HepG2 (cell line): ENCODE data around the gene PWWP2A. TPM values are rescaled to one million over a fixed set of nuclear protein-coding genes. Genes with fewer than 3 reads are reported as not detected.

Source experiments
- ATAC-seq: fragments of 200-7000 bp; cut with Tn5 transposase; 3 replicates; pipeline ENCODE4 v1.9.1; 2020; ENCODE audit warnings: mild to moderate bottlenecking, moderate library complexity
- BruUV-seq: library from RNA; stranded (reverse); fragments of 400-500 nt; replicated peaks from 2 replicates; lab custom pipeline; 2021; lab: Mats Ljungman, UMichigan
- CTCF ChIA-PET: fragments of 300-600 bp; formaldehyde crosslinking; extraction: SDS; loops from one replicate; lab custom pipeline; 2021; ENCODE audit warnings: low total read pairs, inconsistent platforms, low intra/inter-chr PET ratio; lab: Yijun Ruan, JAX
- POLR2A ChIA-PET: fragments of 350-600 bp; sonication (Branson Sonifier 250); formaldehyde crosslinking; loops from one replicate; lab custom pipeline; 2020; ENCODE audit warnings: antibody characterized with exemption, inconsistent platforms; lab: Yijun Ruan, JAX
- DNase-seq: peaks from one replicate; pipeline ENCODE4 v3.0.0-alpha.2; 2015; ENCODE audit warnings: low spot score
- FAIRE-seq: peaks from 3 replicates; lab custom pipeline; 2011; peaks lifted over from hg19 to GRCh38; lab: Jason Lieb, UNC
- H2AFZ ChIP-seq: one replicate; pipeline ENCODE4 v1.6.1; 2011; ENCODE audit warnings: low read length, inconsistent platforms
- H3K27ac ChIP-seq: fragments of 300-600 bp; 3 replicates; pipeline ENCODE4 v1.8.0; 2011; ENCODE audit warnings: mixed run types, mild to moderate bottlenecking, mixed read lengths, low read length, inconsistent platforms; ENCODE audit not compliant: insufficient read depth; ENCODE audit errors: extremely low read length
- H3K27me3 ChIP-seq, 2 experiments: fragments of 200-600 bp in 1 of 2; 2 replicates in 1 of 2; 3 replicates in 1 of 2; pipeline versions ENCODE4 v1.6.0 to v1.8.0; 2011; ENCODE audit warnings: low read length in 2 of 2, mild to moderate bottlenecking in 2 of 2, moderate library complexity in 2 of 2, inconsistent platforms in 1 of 2; ENCODE audit not compliant: insufficient read depth in 2 of 2, control insufficient read depth in 1 of 2
- H3K36me3 ChIP-seq, 2 experiments: fragments of 200-600 bp in 1 of 2; replicated peaks in 1 of 2; 2 replicates in 1 of 2; 3 replicates in 1 of 2; pipeline versions ENCODE4 v1.5.1 to v1.8.0; 2011; ENCODE audit warnings: low read length in 2 of 2, inconsistent platforms in 1 of 2; ENCODE audit not compliant: insufficient read depth in 2 of 2, control insufficient read depth in 1 of 2
- H3K4me1 ChIP-seq: 2 replicates; pipeline ENCODE4 v1.5.1; 2012; ENCODE audit warnings: low read length, inconsistent platforms; ENCODE audit not compliant: insufficient read depth
- H3K4me2 ChIP-seq: 2 replicates; pipeline ENCODE4 v1.6.0; 2011; ENCODE audit warnings: low read depth, low read length, inconsistent platforms
- H3K4me3 ChIP-seq, 3 experiments: fragments of 200-600 bp in 1 of 3; sonication (generic), shearing (Covaris generic) in 1 of 3; replicated peaks in 1 of 3; 2 replicates each; pipeline ENCODE4 v1.5.1; 2011 to 2016; ENCODE audit warnings: low read length in 3 of 3, inconsistent platforms in 2 of 3, low read depth in 2 of 3, mild to moderate bottlenecking in 2 of 3, control low read depth in 1 of 3, mixed read lengths in 1 of 3; ENCODE audit not compliant: insufficient read depth in 1 of 3
- H3K79me2 ChIP-seq: one replicate; pipeline ENCODE4 v1.6.1; 2011; ENCODE audit warnings: low read length, inconsistent platforms; ENCODE audit not compliant: insufficient read depth
- H3K9ac ChIP-seq: 2 replicates; pipeline ENCODE4 v1.6.0; 2011; ENCODE audit warnings: mild to moderate bottlenecking, low read depth, low read length, inconsistent platforms; ENCODE audit not compliant: insufficient read depth
- H3K9me3 ChIP-seq: 2 replicates; pipeline ENCODE4 v1.5.1; 2012; ENCODE audit warnings: mild to moderate bottlenecking, low read length
- H4K20me1 ChIP-seq: 2 replicates; pipeline ENCODE4 v1.6.0; 2011; ENCODE audit warnings: inconsistent platforms, mild to moderate bottlenecking, low read length, moderate library complexity; ENCODE audit not compliant: insufficient read depth
- DNMT1 ChIP-seq: sonication (generic); formaldehyde crosslinking; IDR thresholded peaks from 2 replicates; pipeline ENCODE4 v1.5.1; 2020; ENCODE audit warnings: mild to moderate bottlenecking, missing genetic modification reagents
- NFYB ChIP-seq: sonication (generic); formaldehyde crosslinking; IDR thresholded peaks from 2 replicates; pipeline ENCODE4 v1.4.0; 2020; ENCODE audit warnings: missing genetic modification reagents
- RBM22 ChIP-seq: fragments of 200-400 bp; formaldehyde crosslinking; optimal IDR thresholded peaks from 2 replicates; pipeline ENCODE3; 2017; ENCODE audit warnings: mild to moderate bottlenecking, low read length, moderate library complexity
- SETDB1 ChIP-seq: sonication (generic); formaldehyde crosslinking; IDR thresholded peaks from 2 replicates; pipeline ENCODE4 v1.5.1; 2020; ENCODE audit warnings: missing genetic modification reagents, mild to moderate bottlenecking, borderline replicate concordance
- ZFP1 ChIP-seq: IDR thresholded peaks from 2 replicates; pipeline ENCODE4 v1.6.1; 2016
- ZFY ChIP-seq: sonication (generic); formaldehyde crosslinking; IDR thresholded peaks from 2 replicates; pipeline ENCODE4 v1.4.0; 2020; ENCODE audit warnings: missing genetic modification reagents
- ZNF264 ChIP-seq: sonication (generic); formaldehyde crosslinking; IDR thresholded peaks from 2 replicates; pipeline ENCODE4 v1.4.0; 2020; ENCODE audit warnings: missing genetic modification reagents
- ZNF484 ChIP-seq: sonication (generic); formaldehyde crosslinking; IDR thresholded peaks from 2 replicates; pipeline ENCODE4 v1.5.1; 2020; ENCODE audit warnings: mild to moderate bottlenecking, low read depth, missing genetic modification reagents, borderline replicate concordance
- ZNF569 ChIP-seq: sonication (generic); formaldehyde crosslinking; IDR thresholded peaks from 2 replicates; pipeline ENCODE4 v1.5.0; 2020; ENCODE audit warnings: mild to moderate bottlenecking, missing genetic modification reagents, moderate library complexity, borderline replicate concordance
- WGBS: methylation state at CpG from one replicate; pipeline ENCODE4 v1.1.6; 2017; ENCODE audit warnings: low lambda C conversion rate; 5-methylcytosine and 5-hydroxymethylcytosine counted together
- in situ Hi-C: cut with HindIII; loops from 2 replicates; pipeline ENCODE4 v1.10.0; 2017; ENCODE audit warnings: low pct_unique_long_range_greater_than_20kb; ENCODE audit not compliant: extremely low pct_ligation_motif_present
- intact Hi-C: fragments of 100-400 bp; cut with micrococcal nuclease; formaldehyde crosslinking; loops from one replicate; pipeline ENCODE4 v1.10.0; 2022; ENCODE audit not compliant: unreplicated experiment
- polyA plus RNA-seq, 8 experiments: library from polyadenylated mRNA; depleted of rRNA in 3 of 8; stranded (reverse) in 7 of 8; unstranded in 1 of 8; fragments of >200 nt; fragmentation: Illumina TruSeq in 4 of 8; extraction: Trizol in 4 of 8; gene quantifications; 2 replicates each; pipeline versions ENCODE4 v1.2.1 to v1.2.3, GENCODE V29; 2011 to 2016; ENCODE audit warnings: low read depth in 4 of 8, missing spikeins in 1 of 8, mixed read lengths in 1 of 8; ENCODE audit not compliant: insufficient read depth in 1 of 8
- total RNA-seq, 5 experiments: library from RNA; depleted of rRNA; stranded (reverse); fragments of >200 nt; fragmentation: Illumina TruSeq; extraction: Trizol; gene quantifications; 2 replicates each; pipeline ENCODE4 v1.2.3, GENCODE V29; 2016; ENCODE audit warnings: low read depth in 1 of 5
- TF ChIP-seq, protein P1 (sequence below): sonication (generic); formaldehyde crosslinking; IDR thresholded peaks from 2 replicates; pipeline ENCODE4 v1.4.0; 2020; ENCODE audit warnings: missing genetic modification reagents, mild to moderate bottlenecking, borderline replicate concordance
- TF ChIP-seq, protein P2 (sequence below): sonication (generic); formaldehyde crosslinking; IDR thresholded peaks from 2 replicates; pipeline ENCODE4 v1.4.0; 2020; ENCODE audit warnings: missing genetic modification reagents
- TF ChIP-seq, protein P3 (sequence below): sonication (generic); formaldehyde crosslinking; IDR thresholded peaks from 2 replicates; pipeline ENCODE4 v1.8.1; 2023; ENCODE audit warnings: mild to moderate bottlenecking, missing genetic modification reagents

The PWWP2A gene
- total and polyA plus RNA-seq, 2 of the 13 experiments (the other 11 are each of a cell fraction or from before 2014, with no cell fraction given): 7.3 to 16.9 TPM

DNA sequence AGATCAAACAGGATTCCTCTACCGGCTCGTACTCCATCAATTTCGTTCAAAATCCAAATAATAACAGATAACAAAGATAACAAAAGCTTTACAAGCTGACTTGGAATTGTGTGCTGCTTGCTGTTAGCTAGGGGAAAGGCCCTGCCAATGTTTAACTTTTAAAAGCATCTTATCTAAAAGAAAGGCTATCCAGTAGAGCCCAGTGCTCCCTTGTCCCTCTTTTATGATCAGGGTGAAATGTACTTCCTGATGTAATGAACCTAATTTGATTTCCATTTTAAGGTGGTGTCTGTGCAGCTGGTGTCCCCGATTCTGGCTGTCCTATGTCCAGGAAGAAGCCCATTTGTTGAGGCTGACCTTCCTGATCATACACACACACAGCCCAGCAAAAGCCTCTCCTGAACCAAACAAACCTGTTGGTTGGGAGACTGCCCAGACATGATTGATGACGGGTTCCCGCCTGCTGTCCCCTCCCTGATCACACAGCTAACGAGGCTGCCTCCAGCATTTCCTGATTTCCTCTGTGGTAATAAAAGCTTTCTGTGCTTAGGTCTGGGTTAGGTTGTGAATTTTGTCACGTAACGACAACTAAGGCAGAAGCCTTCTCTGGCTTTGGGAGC lies 54.1 kb downstream of the PWWP2A start:
- Histone ChIP-seq H4K20me1 (no peaks in the 10 kb centered on the region), H3K4me2 (no peak overlapping the region), H3K4me3 (no peak overlapping the region), H3K27me3 (no peaks in the 10 kb centered on the region)
- CTCF ChIA-PET: no interaction called here
- TF ChIP-seq NFYB (no peak), RBM22 (peak; percentile 47)
- TF ChIP-seq, all 625 proteins: peak for 1
- no peak overlapping the region for H3K9ac ChIP-seq
- TSS peak; percentile 52 for BruUV-seq
- DNase-seq: no peak
- H3K9me3 ChIP-seq: no peaks in the 10 kb centered on the region
- POLR2A ChIA-PET: no interaction called here
- in situ Hi-C loops (no loop called here), intact Hi-C loops (no loop called here)
- no peak overlapping the region for H2AFZ ChIP-seq
- peaks cover 13 to 38% of the 10 kb centered on the region in 2 experiments; a peak in 4 of 5 replicates for H3K36me3 ChIP-seq
- no peak for ATAC-seq
- no peak for FAIRE-seq
- H3K27ac ChIP-seq: no peak overlapping the region
- no peaks in the 10 kb centered on the region for H3K4me1 ChIP-seq
- 94% methylated on average over 9 of the region's 9 CpGs for WGBS
- H3K79me2 ChIP-seq: no peaks in the 10 kb centered on the region

DNA sequence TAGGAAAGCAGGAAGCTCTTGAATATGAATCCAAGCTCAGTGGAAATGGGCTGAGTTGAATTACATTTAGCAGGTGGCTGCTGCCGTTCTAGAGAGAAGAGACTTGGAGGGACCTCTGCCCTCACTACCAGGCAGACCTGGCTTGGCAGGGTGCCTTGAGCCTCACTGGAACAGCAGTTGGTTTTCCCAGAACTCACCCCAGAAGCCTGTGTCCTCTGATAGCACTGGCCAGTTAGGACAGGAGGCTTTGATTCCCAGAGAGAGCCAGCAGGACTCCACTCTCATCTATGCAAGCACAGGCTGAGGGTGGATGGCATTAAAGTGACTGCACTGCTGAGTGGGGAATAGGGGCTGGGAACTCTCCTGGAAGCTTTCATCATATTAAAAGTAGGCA lies 54.8 kb downstream of the PWWP2A start:
- no peak for ATAC-seq
- intact Hi-C loops: no loop called here
- Histone ChIP-seq H3K9me3 (no peaks in the 10 kb centered on the region), H3K4me1 (no peaks in the 10 kb centered on the region), H3K9ac (no peak overlapping the region), H4K20me1 (no peaks in the 10 kb centered on the region), H3K4me3 (no peak overlapping the region), H2AFZ (no peak overlapping the region), H3K36me3 (peaks cover 14 to 44% of the 10 kb centered on the region in 2 experiments; a peak in 4 of 5 replicates), H3K27me3 (no peaks in the 10 kb centered on the region), H3K4me2 (no peak overlapping the region), H3K79me2 (no peaks in the 10 kb centered on the region), H3K27ac (no peak overlapping the region)
- in situ Hi-C loops: no loop called here
- no TSS peak for BruUV-seq
- 100% methylated on average over 1 of the region's 1 CpG for WGBS
- DNase-seq: no peak
- no peak for FAIRE-seq
- ChIA-PET CTCF (no interaction called here), POLR2A (no interaction called here)
- TF ChIP-seq ZFY (CRISPR knock-in tag) (no peak), ZNF484 (CRISPR knock-in tag) (no peak), ZNF264 (CRISPR knock-in tag) (no peak), ZNF569 (no peak), DNMT1 (CRISPR knock-in tag) (no peak), ZFP1 (no peak), SETDB1 (CRISPR knock-in tag) (no peak)
- TF ChIP-seq, protein P1, sequence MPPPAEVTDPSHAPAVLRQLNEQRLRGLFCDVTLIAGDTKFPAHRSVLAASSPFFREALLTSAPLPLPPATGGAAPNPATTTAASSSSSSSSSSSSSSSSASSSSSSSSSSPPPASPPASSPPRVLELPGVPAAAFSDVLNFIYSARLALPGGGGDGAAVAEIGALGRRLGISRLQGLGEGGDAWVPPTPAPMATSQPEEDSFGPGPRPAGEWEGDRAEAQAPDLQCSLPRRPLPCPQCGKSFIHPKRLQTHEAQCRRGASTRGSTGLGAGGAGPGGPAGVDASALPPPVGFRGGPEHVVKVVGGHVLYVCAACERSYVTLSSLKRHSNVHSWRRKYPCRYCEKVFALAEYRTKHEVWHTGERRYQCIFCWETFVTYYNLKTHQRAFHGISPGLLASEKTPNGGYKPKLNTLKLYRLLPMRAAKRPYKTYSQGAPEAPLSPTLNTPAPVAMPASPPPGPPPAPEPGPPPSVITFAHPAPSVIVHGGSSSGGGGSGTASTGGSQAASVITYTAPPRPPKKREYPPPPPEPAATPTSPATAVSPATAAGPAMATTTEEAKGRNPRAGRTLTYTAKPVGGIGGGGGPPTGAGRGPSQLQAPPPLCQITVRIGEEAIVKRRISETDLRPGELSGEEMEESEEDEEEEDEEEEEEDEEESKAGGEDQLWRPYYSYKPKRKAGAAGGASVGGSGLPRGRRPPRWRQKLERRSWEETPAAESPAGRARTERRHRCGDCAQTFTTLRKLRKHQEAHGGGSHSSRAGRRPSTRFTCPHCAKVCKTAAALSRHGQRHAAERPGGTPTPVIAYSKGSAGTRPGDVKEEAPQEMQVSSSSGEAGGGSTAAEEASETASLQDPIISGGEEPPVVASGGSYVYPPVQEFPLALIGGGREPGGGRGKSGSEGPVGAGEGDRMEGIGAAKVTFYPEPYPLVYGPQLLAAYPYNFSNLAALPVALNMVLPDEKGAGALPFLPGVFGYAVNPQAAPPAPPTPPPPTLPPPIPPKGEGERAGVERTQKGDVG: no peak
- TF ChIP-seq, protein P2, sequence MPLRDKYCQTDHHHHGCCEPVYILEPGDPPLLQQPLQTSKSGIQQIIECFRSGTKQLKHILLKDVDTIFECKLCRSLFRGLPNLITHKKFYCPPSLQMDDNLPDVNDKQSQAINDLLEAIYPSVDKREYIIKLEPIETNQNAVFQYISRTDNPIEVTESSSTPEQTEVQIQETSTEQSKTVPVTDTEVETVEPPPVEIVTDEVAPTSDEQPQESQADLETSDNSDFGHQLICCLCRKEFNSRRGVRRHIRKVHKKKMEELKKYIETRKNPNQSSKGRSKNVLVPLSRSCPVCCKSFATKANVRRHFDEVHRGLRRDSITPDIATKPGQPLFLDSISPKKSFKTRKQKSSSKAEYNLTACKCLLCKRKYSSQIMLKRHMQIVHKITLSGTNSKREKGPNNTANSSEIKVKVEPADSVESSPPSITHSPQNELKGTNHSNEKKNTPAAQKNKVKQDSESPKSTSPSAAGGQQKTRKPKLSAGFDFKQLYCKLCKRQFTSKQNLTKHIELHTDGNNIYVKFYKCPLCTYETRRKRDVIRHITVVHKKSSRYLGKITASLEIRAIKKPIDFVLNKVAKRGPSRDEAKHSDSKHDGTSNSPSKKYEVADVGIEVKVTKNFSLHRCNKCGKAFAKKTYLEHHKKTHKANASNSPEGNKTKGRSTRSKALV (CRISPR knock-in tag): no peak
- TF ChIP-seq, protein P3, sequence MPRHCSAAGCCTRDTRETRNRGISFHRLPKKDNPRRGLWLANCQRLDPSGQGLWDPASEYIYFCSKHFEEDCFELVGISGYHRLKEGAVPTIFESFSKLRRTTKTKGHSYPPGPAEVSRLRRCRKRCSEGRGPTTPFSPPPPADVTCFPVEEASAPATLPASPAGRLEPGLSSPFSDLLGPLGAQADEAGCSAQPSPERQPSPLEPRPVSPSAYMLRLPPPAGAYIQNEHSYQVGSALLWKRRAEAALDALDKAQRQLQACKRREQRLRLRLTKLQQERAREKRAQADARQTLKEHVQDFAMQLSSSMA (CRISPR knock-in tag): no peak
